Muscle layer of colon (tissue), 2 donors: ENCODE measurements around the gene HK1.
"Not testable (repeated sequence)": the region's sequence is repeated elsewhere in the genome, so short reads cannot be mapped to it uniquely, and the experiment has no call there.

Experiments
- H3K27ac ChIP-seq: one replicate; pipeline ENCODE4 v1.7.0; 2013; ENCODE audit warnings: low read depth, mild to moderate bottlenecking, low read length, moderate library complexity
- H3K27me3 ChIP-seq, 2 donors: one replicate each; pipeline ENCODE4 v1.7.0; 2013; ENCODE audit warnings: low read length in 2 of 2, mild to moderate bottlenecking in 2 of 2; ENCODE audit not compliant: insufficient read depth in 2 of 2, control insufficient read depth in 1 of 2
- H3K36me3 ChIP-seq: one replicate; pipeline ENCODE4 v1.7.0; 2013; ENCODE audit warnings: mild to moderate bottlenecking, low read length; ENCODE audit not compliant: insufficient read depth
- H3K4me1 ChIP-seq: one replicate; pipeline ENCODE4 v1.7.0; 2013; ENCODE audit warnings: mild to moderate bottlenecking, low read length; ENCODE audit not compliant: insufficient read depth
- H3K4me3 ChIP-seq, 2 donors: one replicate each; pipeline ENCODE4 v1.7.0; 2013; ENCODE audit warnings: low read length in 2 of 2, low read depth in 1 of 2, mild to moderate bottlenecking in 1 of 2, moderate library complexity in 1 of 2
- H3K9ac ChIP-seq: one replicate; pipeline ENCODE4 v1.7.0; 2013; ENCODE audit warnings: low read length
- H3K9me3 ChIP-seq: one replicate; pipeline ENCODE4 v1.7.0; 2013; ENCODE audit warnings: mild to moderate bottlenecking, low read length
- donor health status: abdominal sarcoma.
- donor health status: Adenocarcinoma of cecum.

Gene HK1

DNA sequence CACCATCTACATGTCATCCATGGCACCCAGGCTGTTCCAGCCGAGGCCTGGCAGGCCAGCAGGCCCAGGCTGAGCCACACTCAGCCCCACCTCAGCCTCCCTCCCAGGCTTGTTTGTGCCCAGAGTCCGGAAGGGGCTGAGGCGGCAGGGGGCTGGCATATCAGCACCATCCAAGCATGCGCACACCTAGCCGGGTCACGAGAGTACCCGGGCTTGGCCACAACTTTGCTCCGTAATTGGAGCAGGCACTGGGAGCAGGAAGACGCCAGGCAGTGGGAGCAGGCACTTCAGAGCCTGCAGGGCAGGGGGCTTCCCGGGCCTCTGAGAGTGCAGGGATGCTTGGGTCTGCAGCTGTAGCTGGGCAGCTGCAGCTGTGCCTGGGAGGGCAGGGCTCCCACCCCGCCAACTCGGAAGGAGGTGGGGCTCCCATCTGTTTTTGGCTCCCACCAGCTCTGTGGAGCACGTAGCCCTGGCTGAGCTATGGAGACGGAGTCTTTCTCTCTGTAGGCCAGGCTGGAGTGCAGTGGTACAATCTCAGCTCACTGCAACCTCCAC, 157.7 kb downstream of the HK1 start:
- no peak overlapping the region for H3K27ac ChIP-seq
- H3K4me1 ChIP-seq = peaks cover 14% of the 10 kb centered on the region
- no peak overlapping the region for H3K4me3 ChIP-seq
- no peaks in the 10 kb centered on the region for H3K9me3 ChIP-seq
- H3K27me3 ChIP-seq = no peaks in the 10 kb centered on the region
- no peak overlapping the region for H3K9ac ChIP-seq
- no peaks in the 10 kb centered on the region for H3K36me3 ChIP-seq

DNA sequence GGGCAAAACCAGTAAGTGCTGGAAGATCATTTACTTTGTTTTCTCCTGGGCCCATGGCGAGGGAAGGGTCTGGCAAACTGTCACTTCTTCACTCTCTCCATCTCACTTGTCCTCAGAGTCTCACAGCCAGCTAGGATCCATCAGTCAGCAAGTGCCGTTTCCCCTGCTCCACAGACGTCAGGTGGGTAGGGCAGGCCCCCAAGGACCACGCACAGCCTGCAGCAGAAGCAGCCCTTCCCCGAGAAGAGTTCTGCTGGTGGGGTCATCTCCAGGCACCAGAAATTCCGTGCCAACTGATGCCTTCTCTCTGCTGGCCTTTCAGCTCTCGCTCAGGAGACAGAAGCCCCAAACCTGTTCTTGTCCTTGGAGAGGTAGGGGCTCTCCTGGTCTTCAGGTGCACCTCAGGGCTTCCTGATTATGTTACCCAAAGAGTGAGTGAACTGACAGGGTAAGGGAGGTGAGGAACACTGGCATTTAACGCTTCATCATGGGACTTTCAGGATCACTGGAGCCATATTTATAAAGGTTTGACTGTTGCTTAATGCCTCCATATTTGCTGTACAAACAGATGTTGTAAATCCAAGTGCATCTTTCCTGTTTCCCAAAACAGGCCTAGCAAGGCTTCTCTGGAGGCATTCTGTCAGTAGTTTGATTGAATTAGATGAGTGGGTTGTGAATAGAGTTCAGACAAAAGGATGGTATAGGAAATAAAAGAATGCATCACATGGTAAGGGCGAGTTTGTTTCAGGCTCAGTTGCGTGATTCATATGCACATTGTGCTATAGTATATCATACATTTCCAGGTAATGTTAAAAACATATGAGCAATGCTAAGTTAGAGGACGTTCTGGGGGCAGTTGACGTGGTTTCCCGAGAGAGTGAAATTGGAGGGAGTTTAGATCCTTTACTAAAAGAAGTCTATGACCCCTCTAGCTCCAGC, 159.3 kb downstream of the HK1 start:
- no peaks in the 10 kb centered on the region for H3K36me3 ChIP-seq
- H3K4me3 ChIP-seq = no peak overlapping the region
- no peak overlapping the region for H3K9ac ChIP-seq
- peaks cover 14% of the 10 kb centered on the region for H3K4me1 ChIP-seq
- H3K9me3 ChIP-seq = no peaks in the 10 kb centered on the region
- H3K27ac ChIP-seq = no peak overlapping the region
- no peaks in the 10 kb centered on the region for H3K27me3 ChIP-seq

DNA sequence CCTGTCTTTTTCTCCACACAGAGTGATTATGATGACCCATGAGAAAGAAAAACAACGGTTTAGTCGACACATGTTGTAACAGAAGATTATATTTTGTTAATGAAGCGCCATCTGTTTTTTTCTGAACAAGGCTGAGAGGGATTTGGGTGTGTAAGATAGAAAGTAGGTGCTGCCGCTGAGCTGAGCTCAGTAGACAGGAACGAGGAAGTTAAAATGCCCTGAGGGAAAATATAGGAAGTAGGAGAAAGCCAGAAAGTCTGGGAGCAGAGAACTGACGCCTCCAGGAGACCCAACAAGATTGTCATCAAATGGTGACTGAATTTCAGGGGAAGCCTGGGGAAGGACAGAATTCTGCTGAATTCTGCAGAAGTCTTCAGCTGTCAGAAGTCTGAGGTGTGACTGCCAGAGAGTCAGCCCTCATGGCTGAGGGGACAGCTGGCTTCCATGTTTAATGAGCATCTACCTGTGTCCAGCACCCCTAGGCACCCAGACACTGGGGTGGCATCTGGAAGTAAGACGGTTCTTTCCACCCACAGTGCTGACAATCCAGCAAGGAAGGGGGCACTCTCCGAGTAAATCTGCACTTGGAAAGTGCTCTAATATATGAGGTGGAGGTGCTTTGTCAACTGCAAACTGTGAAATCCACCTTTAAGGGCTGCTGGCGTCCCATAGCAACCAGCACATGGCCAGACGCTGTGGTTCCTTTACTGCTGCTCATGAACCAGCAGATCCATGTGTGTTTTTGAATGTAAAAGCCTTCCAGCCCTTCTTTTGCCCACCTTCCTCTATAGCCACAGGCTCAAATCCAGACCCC, 160.4 kb downstream of the HK1 start:
- no peaks in the 10 kb centered on the region for H3K36me3 ChIP-seq
- H3K9me3 ChIP-seq = no peaks in the 10 kb centered on the region
- no peaks in the 10 kb centered on the region for H3K27me3 ChIP-seq
- peaks cover 14% of the 10 kb centered on the region for H3K4me1 ChIP-seq
- no peak overlapping the region for H3K27ac ChIP-seq
- no peak overlapping the region for H3K9ac ChIP-seq
- no peak overlapping the region for H3K4me3 ChIP-seq

DNA sequence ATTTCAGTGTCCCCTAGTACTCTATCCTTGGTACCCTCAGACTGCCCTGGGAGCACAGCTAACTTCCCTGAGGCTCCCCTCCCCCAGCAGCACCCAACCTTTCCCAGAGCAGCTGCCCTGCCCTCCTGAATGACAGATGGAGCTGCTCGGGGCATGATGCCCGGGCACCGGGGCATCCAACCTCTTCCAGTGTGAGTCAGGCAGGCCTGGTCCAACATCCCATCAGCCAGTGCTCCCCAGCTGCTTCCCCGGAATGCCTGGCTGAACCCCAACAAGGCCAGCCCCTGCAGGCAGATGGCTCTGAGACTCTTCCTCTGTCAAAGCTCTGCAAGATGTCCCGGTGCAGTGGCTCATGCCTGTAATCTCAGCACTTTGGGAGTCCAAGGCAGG, 161.0 kb downstream of the HK1 start:
- H3K9me3 ChIP-seq = no peaks in the 10 kb centered on the region
- no peak overlapping the region for H3K27ac ChIP-seq
- H3K9ac ChIP-seq = no peak overlapping the region
- no peaks in the 10 kb centered on the region for H3K36me3 ChIP-seq
- no peak overlapping the region for H3K4me3 ChIP-seq
- peaks cover 14% of the 10 kb centered on the region for H3K4me1 ChIP-seq
- H3K27me3 ChIP-seq = no peaks in the 10 kb centered on the region

GRCh38 chr10:69439813-69440506, 161.7 kb downstream of the HK1 start:
- Histone ChIP-seq H3K36me3 (no peaks in the 10 kb centered on the region), H3K4me3 (no peak overlapping the region), H3K9me3 (no peaks in the 10 kb centered on the region), H3K27me3 (no peaks in the 10 kb centered on the region), H3K27ac (no peak overlapping the region), H3K4me1 (peaks cover 14% of the 10 kb centered on the region), H3K9ac (no peak overlapping the region)

- peaks cover 23% of the 10 kb centered on the region for H3K4me1 ChIP-seq
- no peak overlapping the region for H3K9ac ChIP-seq
- no peaks in the 10 kb centered on the region for H3K9me3 ChIP-seq
- no peaks in the 10 kb centered on the region for H3K36me3 ChIP-seq
- no peak overlapping the region for H3K4me3 ChIP-seq
- H3K27me3 ChIP-seq = no peaks in the 10 kb centered on the region
- H3K27ac ChIP-seq = no peak overlapping the region
Measured at GRCh38 chr10:69443354-69443753, 165.1 kb downstream of the HK1 start.

DNA sequence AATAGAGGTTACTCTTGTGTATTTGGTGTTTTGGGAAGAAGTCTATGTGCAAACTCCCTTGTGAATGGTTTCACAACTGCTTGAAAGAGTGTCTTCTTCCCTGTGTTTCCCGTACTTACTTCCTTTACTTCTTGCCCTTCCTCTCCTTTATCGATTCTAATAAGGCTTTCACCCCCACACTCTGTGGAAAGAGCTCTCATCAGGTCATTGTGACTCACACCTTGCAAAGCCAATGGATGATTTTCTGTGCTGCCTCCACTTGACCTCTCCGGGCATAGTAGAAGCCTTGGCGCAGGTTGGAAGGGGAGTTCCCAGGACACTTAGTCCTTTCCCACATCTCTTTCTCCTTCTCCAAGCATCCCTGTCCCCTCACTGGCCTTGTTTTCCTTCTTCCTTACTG, 166.7 kb downstream of the HK1 start:
- Histone ChIP-seq H3K9me3 (no peaks in the 10 kb centered on the region), H3K4me3 (no peak overlapping the region), H3K4me1 (peaks cover 16% of the 10 kb centered on the region), H3K9ac (no peak overlapping the region), H3K36me3 (no peaks in the 10 kb centered on the region), H3K27ac (no peak overlapping the region), H3K27me3 (no peaks in the 10 kb centered on the region)

DNA sequence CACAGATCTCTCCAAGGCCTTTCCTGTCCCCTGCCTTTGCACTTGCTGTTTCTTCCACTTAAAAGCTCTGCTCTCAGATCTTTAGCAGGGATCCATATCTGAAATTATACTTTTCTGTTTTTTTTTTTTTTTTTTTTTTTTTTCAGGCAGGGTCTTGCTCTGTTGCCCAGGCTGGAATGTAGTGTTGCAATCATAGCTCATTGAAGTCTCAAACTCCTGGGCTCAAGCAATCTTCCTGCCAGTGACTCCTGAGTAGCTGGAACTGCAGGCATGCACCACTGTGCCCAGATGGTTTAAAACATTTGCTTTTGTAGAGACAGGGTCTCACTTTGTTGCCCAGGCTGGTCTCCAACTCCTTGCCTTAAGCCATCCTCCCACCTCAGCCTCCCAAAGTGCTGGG, 167.9 kb downstream of the HK1 start:
- Histone ChIP-seq H3K4me1 (peaks cover 23% of the 10 kb centered on the region), H3K36me3 (no peaks in the 10 kb centered on the region), H3K9ac (no peak overlapping the region), H3K27me3 (no peaks in the 10 kb centered on the region), H3K27ac (no peak overlapping the region), H3K9me3 (no peaks in the 10 kb centered on the region), H3K4me3 (no peak overlapping the region)

GRCh38 chr10:69446650-69447151, 168.4 kb downstream of the HK1 start:
- Histone ChIP-seq H3K27ac (no peak overlapping the region), H3K9ac (no peak overlapping the region)

DNA sequence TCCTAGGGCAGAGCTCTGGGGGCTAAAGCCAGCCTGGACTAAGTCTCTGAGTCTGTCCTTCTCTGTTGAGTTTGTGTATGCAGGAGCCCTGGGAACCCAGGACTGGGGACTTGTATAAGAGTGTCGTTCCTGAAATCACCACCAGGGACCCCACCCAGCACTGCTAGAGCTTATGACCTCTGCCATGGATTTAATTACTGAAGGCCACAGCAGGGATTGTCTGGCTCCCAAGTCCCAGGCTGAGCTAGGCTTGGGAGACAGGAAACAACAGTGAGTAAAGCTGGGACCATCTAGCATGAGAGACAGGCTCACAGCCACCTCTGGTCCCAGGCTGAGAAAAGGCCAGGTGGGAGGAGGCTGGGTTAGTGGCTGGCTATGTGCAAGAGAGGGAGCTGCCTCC, 171.5 kb downstream of the HK1 start:
- Histone ChIP-seq H3K27ac (no peak overlapping the region), H3K4me3 (no peak overlapping the region), H3K36me3 (no peaks in the 10 kb centered on the region), H3K9ac (no peak overlapping the region), H3K27me3 (no peaks in the 10 kb centered on the region), H3K4me1 (peaks cover 40% of the 10 kb centered on the region), H3K9me3 (no peaks in the 10 kb centered on the region)

More at GRCh38 chr10:69446650-69447151, 168.4 kb downstream of the HK1 start:
- Histone ChIP-seq H3K9me3 (no peaks in the 10 kb centered on the region), H3K27me3 (no peaks in the 10 kb centered on the region), H3K4me3 (no peak overlapping the region), H3K36me3 (no peaks in the 10 kb centered on the region), H3K4me1 (peaks cover 23% of the 10 kb centered on the region)

- Histone ChIP-seq H3K4me1 (peaks cover 40% of the 10 kb centered on the region), H3K27ac (peak overlapping the region; percentile 88)
- H3K9ac ChIP-seq, H3K4me3 ChIP-seq, H3K9me3 ChIP-seq, H3K36me3 ChIP-seq, H3K27me3 ChIP-seq: not testable (repeated sequence)
Measured at GRCh38 chr10:69450395-69450794, 172.1 kb downstream of the HK1 start.
